ENCODE measurements around the gene RPS25.
"Not testable (repeated sequence)": the region's sequence is repeated elsewhere in the genome, so short reads cannot be mapped to it uniquely, and the experiment has no call there.

Gene RPS25

GRCh38 chr11:119038884-119039283, 20.7 kb upstream of the RPS25 start:
- no peak for DNase-seq

- DNase-seq, result no peak
Observed at GRCh38 chr11:119034813-119035212, 16.7 kb upstream of the RPS25 start.

- DNase-seq, result not testable (repeated sequence)
Observed at GRCh38 chr11:119033421-119033820, 15.3 kb upstream of the RPS25 start.

GRCh38 chr11:119031912-119032280, 13.8 kb upstream of the RPS25 start:
- DNase-seq, result no peak

GRCh38 chr11:119030329-119031047, 12.3 kb upstream of the RPS25 start, which contains the start of gene SLC37A4:
SLC37A4 (minus strand) TSS chr11:119030877.
- peak; percentile 95 for DNase-seq

GRCh38 chr11:119030029-119030328, 11.8 kb upstream of the RPS25 start:
- DNase-seq, result no peak

- DNase-seq, result peak; percentile 51
Observed at GRCh38 chr11:119029340-119030028, 11.3 kb upstream of the RPS25 start.

GRCh38 chr11:119029069-119029339, 10.9 kb upstream of the RPS25 start:
- no peak for DNase-seq

- DNase-seq, result no peak
Observed at GRCh38 chr11:119028346-119029068, 10.4 kb upstream of the RPS25 start.

- DNase-seq, result no peak
Observed at GRCh38 chr11:119027561-119028345, 9.6 kb upstream of the RPS25 start.

- no peak for DNase-seq
Observed at GRCh38 chr11:119026970-119027369, 8.8 kb upstream of the RPS25 start.

GRCh38 chr11:119025978-119026766, 8.0 kb upstream of the RPS25 start:
- no peak for DNase-seq

- no peak for DNase-seq
Observed at GRCh38 chr11:119025541-119025940, 7.4 kb upstream of the RPS25 start.

- no peak for DNase-seq
Observed at GRCh38 chr11:119025099-119025473, 6.9 kb upstream of the RPS25 start.

GRCh38 chr11:119024430-119025098, 6.4 kb upstream of the RPS25 start:
- DNase-seq, result no peak

GRCh38 chr11:119023741-119024140, 5.6 kb upstream of the RPS25 start:
- DNase-seq, result no peak

- DNase-seq, result no peak
Observed at GRCh38 chr11:119021631-119022030, 3.5 kb upstream of the RPS25 start.

GRCh38 chr11:119019996-119020395, 1.9 kb upstream of the RPS25 start:
- DNase-seq, result no peak

- not testable (repeated sequence) for DNase-seq
Observed at GRCh38 chr11:119017377-119017776, 766 bp downstream of the RPS25 start.

GRCh38 chr11:119016216-119017009, 1.7 kb downstream of the RPS25 start:
- DNase-seq, result no peak

GRCh38 chr11:119015054-119015611, 3.0 kb downstream of the RPS25 start:
- DNase-seq, result no peak
